GM23338 (cell line): ENCODE measurements around the gene UQCRC2. TPM values are rescaled to one million over a fixed set of nuclear protein-coding genes. Genes with fewer than 3 reads are reported as not detected.

Experiments
- ATAC-seq: fragments of 200-7000 bp; cut with Tn5 transposase; 3 replicates; pipeline ENCODE4 v1.9.1; 2020
- DNase-seq: peaks from one replicate; pipeline ENCODE4 v3.0.0-alpha.2; 2015; ENCODE audit warnings: low spot score
- H2AFZ ChIP-seq: fragments of 200-600 bp; sonication (generic); 2 replicates; pipeline ENCODE4 v1.8.0; 2016; ENCODE audit warnings: antibody characterized with exemption, mild to moderate bottlenecking, moderate library complexity
- H3F3A ChIP-seq: fragments of 200-600 bp; sonication (generic); replicated peaks from 2 replicates; pipeline ENCODE4 v1.8.0; 2017; ENCODE audit warnings: antibody characterized with exemption, mixed run types, low read depth
- H3K27ac ChIP-seq: fragments of 200-600 bp; sonication (generic); 2 replicates; pipeline ENCODE4 v1.6.1; 2016; ENCODE audit warnings: low read depth
- H3K27me3 ChIP-seq: fragments of 200-600 bp; sonication (generic); 2 replicates; pipeline ENCODE4 v1.8.0; 2016; ENCODE audit warnings: mild to moderate bottlenecking, mixed run types, moderate library complexity; ENCODE audit not compliant: insufficient read depth
- H3K36me3 ChIP-seq: fragments of 200-600 bp; sonication (generic); 2 replicates; pipeline ENCODE4 v1.8.0; 2016; ENCODE audit warnings: mild to moderate bottlenecking; ENCODE audit not compliant: insufficient read depth
- H3K4me1 ChIP-seq: fragments of 200-600 bp; sonication (generic); 2 replicates; pipeline ENCODE4 v1.8.0; 2016; ENCODE audit warnings: mild to moderate bottlenecking, moderate library complexity; ENCODE audit not compliant: insufficient read depth
- H3K4me2 ChIP-seq: fragments of 200-600 bp; sonication (generic); 2 replicates; pipeline ENCODE4 v1.7.1; 2017; ENCODE audit warnings: mixed run types
- H3K4me3 ChIP-seq: fragments of 200-600 bp; sonication (generic); 2 replicates; pipeline ENCODE4 v1.6.1; 2016; ENCODE audit warnings: mixed run types
- H3K79me2 ChIP-seq: fragments of 200-600 bp; sonication (generic); replicated peaks from 2 replicates; pipeline ENCODE4 v1.8.0; 2017; ENCODE audit warnings: mild to moderate bottlenecking; ENCODE audit not compliant: insufficient read depth
- H3K9me2 ChIP-seq: fragments of 200-600 bp; sonication (generic); 2 replicates; pipeline ENCODE4 v1.8.0; 2017; ENCODE audit not compliant: insufficient read depth
- H4K20me1 ChIP-seq: fragments of 200-600 bp; sonication (generic); replicated peaks from 2 replicates; pipeline ENCODE4 v1.8.0; 2017; ENCODE audit warnings: mild to moderate bottlenecking; ENCODE audit not compliant: insufficient read depth
- H3K27ac Mint-ChIP-seq: 2 replicates; pipeline ENCODE4 v1.8.0; 2020; ENCODE audit warnings: inconsistent platforms, mild to moderate bottlenecking, moderate library complexity, mixed read lengths
- H3K27me3 Mint-ChIP-seq: 3 replicates; pipeline ENCODE4 v1.8.0; 2022; ENCODE audit warnings: low read depth, mild to moderate bottlenecking, moderate library complexity, mixed read lengths, inconsistent platforms; ENCODE audit not compliant: insufficient read depth, poor library complexity
- H3K36me3 Mint-ChIP-seq: 3 replicates; pipeline ENCODE4 v1.8.0; 2021; ENCODE audit warnings: low read depth, mild to moderate bottlenecking, inconsistent platforms, moderate library complexity, mixed read lengths
- H3K4me1 Mint-ChIP-seq: 3 replicates; pipeline ENCODE4 v1.8.0; 2020; ENCODE audit warnings: mild to moderate bottlenecking, inconsistent platforms, mixed read lengths
- H3K4me3 Mint-ChIP-seq: 3 replicates; pipeline ENCODE4 v1.8.0; 2021; ENCODE audit warnings: moderate library complexity, mild to moderate bottlenecking, inconsistent platforms, mixed read lengths
- H3K9me3 Mint-ChIP-seq: 3 replicates; pipeline ENCODE4 v1.8.0; 2020; ENCODE audit warnings: moderate library complexity, mild to moderate bottlenecking, inconsistent platforms, mixed read lengths
- CREB1 ChIP-seq: fragments of 250-450 bp; sonication (Bioruptor Pico); IDR thresholded peaks from 2 replicates; pipeline ENCODE4 v1.5.0; 2020; ENCODE audit warnings: low read depth, mild to moderate bottlenecking, moderate library complexity
- EZH2 ChIP-seq: fragments of 200-600 bp; sonication (generic); IDR thresholded peaks from one replicate; pipeline ENCODE4 v1.8.0; 2017; ENCODE audit warnings: antibody characterized with exemption, mild to moderate bottlenecking, low read depth; ENCODE audit not compliant: unreplicated experiment
- EZH2phosphoT487 ChIP-seq: fragments of 200-600 bp; sonication (generic); IDR thresholded peaks from one replicate; pipeline ENCODE4 v1.8.1; 2018; ENCODE audit warnings: antibody characterized with exemption; ENCODE audit not compliant: unreplicated experiment
- NANOG ChIP-seq: IDR thresholded peaks from 2 replicates; pipeline ENCODE4 v1.6.1; 2016; ENCODE audit warnings: antibody characterized with exemption, borderline replicate concordance
- STAT1 ChIP-seq: IDR thresholded peaks from one replicate; pipeline ENCODE4 v1.6.1; 2016; ENCODE audit warnings: antibody characterized with exemption; ENCODE audit not compliant: unreplicated experiment
- ZNF114 ChIP-seq: fragments of 250-450 bp; sonication (Bioruptor Pico); IDR thresholded peaks from 2 replicates; pipeline ENCODE4 v1.5.0; 2020; ENCODE audit warnings: mild to moderate bottlenecking, moderate library complexity
- ZNF331 ChIP-seq: fragments of 250-450 bp; sonication (Bioruptor Pico); IDR thresholded peaks from 2 replicates; pipeline ENCODE4 v1.5.0; 2020; ENCODE audit warnings: low read depth, mild to moderate bottlenecking, moderate library complexity
- polyA plus RNA-seq: library from polyadenylated mRNA; unstranded; fragments of >200 nt; fragmentation: Nextera tagmentation; extraction: Ambion mirVana; gene quantifications from 2 replicates; pipeline ENCODE4 v1.2.1, GENCODE V29; 2016
- total RNA-seq: library from RNA; depleted of rRNA; stranded (reverse); fragments of >200 nt; shearing (Covaris generic); gene quantifications from 2 replicates; pipeline ENCODE4 v1.2.3, GENCODE V29; 2014
- TF ChIP-seq, protein P1 (sequence below), 2 experiments: fragments of 200-600 bp in 1 of 2; sonication (generic) in 1 of 2; conservative IDR thresholded peaks; 2 replicates each; pipeline versions ENCODE4 v1.5.1 to v1.6.1; 2016 to 2017; ENCODE audit warnings: antibody characterized with exemption in 2 of 2, low read depth in 2 of 2, mild to moderate bottlenecking in 2 of 2, moderate library complexity in 1 of 2
- TF ChIP-seq, protein P2 (sequence below): IDR thresholded peaks from 2 replicates; pipeline ENCODE4 v1.6.1; 2016; ENCODE audit warnings: antibody characterized with exemption
- TF ChIP-seq, protein P3 (sequence below): fragments of 250-450 bp; sonication (Bioruptor Pico); IDR thresholded peaks from 2 replicates; pipeline ENCODE4 v1.5.0; 2020; ENCODE audit warnings: mild to moderate bottlenecking, moderate library complexity
- TF ChIP-seq, protein P4 (sequence below): IDR thresholded peaks from one replicate; pipeline ENCODE4 v1.6.1; 2018; ENCODE audit warnings: antibody characterized with exemption; ENCODE audit not compliant: unreplicated experiment

Gene UQCRC2
- total and polyA plus RNA-seq, 2 experiments from 2014 or later, result 88.0 to 122 TPM

DNA sequence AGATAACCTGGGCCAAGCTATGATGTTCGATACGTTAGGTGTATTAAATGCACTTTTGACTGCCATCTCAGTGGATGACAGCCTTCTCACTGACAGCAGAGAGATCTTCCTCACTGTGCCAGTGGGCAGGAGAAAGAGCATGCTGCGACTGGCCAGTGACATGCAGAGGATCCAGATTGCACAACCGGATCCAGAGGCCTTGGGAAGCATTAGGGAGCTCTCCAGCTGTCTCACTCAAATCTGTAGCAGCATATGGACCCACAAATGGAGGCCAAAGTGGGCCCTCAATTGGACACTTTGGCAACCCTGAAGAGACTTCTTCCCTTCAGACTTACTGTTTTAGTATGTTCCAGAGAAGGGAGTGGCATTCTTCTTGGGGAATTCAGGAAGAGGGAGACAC, 26.9 kb downstream of the UQCRC2 start:
- Histone ChIP-seq H3K27me3 (no peaks in the 10 kb centered on the region), H3K4me3 (no peak overlapping the region), H3K79me2 (no peaks in the 10 kb centered on the region), H3K4me2 (no peak overlapping the region), H3K9me2 (no peaks in the 10 kb centered on the region), H3K36me3 (peaks cover 71% of the 10 kb centered on the region), H4K20me1 (0 out of 2 replicates have a peak, but pooled peaks cover 8% of the 10 kb centered on the region), H3K27ac (no peak overlapping the region), H3F3A (no peaks in the 10 kb centered on the region), H3K4me1 (no peaks in the 10 kb centered on the region; the same call in 1 of the 2 replicates), H2AFZ (no peak overlapping the region)
- Mint-ChIP-seq H3K4me3 (no peak overlapping the region), H3K4me1 (no peaks in the 10 kb centered on the region), H3K27me3 (no peaks in the 10 kb centered on the region), H3K9me3 (no peaks in the 10 kb centered on the region), H3K36me3 (peaks cover 65% of the 10 kb centered on the region), H3K27ac (no peak overlapping the region)
- TF ChIP-seq ZNF114, result no peak
- no peak for TF ChIP-seq CREB1
- TF ChIP-seq, protein P1, sequence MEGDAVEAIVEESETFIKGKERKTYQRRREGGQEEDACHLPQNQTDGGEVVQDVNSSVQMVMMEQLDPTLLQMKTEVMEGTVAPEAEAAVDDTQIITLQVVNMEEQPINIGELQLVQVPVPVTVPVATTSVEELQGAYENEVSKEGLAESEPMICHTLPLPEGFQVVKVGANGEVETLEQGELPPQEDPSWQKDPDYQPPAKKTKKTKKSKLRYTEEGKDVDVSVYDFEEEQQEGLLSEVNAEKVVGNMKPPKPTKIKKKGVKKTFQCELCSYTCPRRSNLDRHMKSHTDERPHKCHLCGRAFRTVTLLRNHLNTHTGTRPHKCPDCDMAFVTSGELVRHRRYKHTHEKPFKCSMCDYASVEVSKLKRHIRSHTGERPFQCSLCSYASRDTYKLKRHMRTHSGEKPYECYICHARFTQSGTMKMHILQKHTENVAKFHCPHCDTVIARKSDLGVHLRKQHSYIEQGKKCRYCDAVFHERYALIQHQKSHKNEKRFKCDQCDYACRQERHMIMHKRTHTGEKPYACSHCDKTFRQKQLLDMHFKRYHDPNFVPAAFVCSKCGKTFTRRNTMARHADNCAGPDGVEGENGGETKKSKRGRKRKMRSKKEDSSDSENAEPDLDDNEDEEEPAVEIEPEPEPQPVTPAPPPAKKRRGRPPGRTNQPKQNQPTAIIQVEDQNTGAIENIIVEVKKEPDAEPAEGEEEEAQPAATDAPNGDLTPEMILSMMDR (conservative IDR thresholded peaks at IDR 0.05; ENCODE audit: low read depth in 2 of 2), result no peak
- no peak for TF ChIP-seq STAT1
- no peak for TF ChIP-seq ZNF331
- TF ChIP-seq, protein P2, sequence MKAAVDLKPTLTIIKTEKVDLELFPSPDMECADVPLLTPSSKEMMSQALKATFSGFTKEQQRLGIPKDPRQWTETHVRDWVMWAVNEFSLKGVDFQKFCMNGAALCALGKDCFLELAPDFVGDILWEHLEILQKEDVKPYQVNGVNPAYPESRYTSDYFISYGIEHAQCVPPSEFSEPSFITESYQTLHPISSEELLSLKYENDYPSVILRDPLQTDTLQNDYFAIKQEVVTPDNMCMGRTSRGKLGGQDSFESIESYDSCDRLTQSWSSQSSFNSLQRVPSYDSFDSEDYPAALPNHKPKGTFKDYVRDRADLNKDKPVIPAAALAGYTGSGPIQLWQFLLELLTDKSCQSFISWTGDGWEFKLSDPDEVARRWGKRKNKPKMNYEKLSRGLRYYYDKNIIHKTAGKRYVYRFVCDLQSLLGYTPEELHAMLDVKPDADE, result no peak
- TF ChIP-seq EZH2, result no peak
- no peak for TF ChIP-seq NANOG
- TF ChIP-seq, protein P3, sequence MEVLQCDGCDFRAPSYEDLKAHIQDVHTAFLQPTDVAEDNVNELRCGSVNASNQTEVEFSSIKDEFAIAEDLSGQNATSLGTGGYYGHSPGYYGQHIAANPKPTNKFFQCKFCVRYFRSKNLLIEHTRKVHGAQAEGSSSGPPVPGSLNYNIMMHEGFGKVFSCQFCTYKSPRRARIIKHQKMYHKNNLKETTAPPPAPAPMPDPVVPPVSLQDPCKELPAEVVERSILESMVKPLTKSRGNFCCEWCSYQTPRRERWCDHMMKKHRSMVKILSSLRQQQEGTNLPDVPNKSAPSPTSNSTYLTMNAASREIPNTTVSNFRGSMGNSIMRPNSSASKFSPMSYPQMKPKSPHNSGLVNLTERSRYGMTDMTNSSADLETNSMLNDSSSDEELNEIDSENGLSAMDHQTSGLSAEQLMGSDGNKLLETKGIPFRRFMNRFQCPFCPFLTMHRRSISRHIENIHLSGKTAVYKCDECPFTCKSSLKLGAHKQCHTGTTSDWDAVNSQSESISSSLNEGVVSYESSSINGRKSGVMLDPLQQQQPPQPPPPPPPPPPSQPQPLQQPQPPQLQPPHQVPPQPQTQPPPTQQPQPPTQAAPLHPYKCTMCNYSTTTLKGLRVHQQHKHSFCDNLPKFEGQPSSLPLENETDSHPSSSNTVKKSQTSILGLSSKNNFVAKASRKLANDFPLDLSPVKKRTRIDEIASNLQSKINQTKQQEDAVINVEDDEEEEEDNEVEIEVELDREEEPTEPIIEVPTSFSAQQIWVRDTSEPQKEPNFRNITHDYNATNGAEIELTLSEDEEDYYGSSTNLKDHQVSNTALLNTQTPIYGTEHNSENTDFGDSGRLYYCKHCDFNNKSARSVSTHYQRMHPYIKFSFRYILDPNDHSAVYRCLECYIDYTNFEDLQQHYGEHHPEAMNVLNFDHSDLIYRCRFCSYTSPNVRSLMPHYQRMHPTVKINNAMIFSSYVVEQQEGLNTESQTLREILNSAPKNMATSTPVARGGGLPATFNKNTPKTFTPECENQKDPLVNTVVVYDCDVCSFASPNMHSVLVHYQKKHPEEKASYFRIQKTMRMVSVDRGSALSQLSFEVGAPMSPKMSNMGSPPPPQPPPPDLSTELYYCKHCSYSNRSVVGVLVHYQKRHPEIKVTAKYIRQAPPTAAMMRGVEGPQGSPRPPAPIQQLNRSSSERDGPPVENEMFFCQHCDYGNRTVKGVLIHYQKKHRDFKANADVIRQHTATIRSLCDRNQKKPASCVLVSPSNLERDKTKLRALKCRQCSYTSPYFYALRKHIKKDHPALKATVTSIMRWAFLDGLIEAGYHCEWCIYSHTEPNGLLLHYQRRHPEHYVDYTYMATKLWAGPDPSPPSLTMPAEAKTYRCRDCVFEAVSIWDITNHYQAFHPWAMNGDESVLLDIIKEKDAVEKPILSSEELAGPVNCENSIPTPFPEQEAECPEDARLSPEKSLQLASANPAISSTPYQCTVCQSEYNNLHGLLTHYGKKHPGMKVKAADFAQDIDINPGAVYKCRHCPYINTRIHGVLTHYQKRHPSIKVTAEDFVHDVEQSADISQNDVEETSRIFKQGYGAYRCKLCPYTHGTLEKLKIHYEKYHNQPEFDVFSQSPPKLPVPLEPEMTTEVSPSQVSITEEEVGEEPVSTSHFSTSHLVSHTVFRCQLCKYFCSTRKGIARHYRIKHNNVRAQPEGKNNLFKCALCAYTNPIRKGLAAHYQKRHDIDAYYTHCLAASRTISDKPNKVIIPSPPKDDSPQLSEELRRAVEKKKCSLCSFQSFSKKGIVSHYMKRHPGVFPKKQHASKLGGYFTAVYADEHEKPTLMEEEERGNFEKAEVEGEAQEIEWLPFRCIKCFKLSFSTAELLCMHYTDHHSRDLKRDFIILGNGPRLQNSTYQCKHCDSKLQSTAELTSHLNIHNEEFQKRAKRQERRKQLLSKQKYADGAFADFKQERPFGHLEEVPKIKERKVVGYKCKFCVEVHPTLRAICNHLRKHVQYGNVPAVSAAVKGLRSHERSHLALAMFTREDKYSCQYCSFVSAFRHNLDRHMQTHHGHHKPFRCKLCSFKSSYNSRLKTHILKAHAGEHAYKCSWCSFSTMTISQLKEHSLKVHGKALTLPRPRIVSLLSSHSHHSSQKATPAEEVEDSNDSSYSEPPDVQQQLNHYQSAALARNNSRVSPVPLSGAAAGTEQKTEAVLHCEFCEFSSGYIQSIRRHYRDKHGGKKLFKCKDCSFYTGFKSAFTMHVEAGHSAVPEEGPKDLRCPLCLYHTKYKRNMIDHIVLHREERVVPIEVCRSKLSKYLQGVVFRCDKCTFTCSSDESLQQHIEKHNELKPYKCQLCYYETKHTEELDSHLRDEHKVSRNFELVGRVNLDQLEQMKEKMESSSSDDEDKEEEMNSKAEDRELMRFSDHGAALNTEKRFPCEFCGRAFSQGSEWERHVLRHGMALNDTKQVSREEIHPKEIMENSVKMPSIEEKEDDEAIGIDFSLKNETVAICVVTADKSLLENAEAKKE (CRISPR knock-in tag), result no peak
- TF ChIP-seq, protein P4, sequence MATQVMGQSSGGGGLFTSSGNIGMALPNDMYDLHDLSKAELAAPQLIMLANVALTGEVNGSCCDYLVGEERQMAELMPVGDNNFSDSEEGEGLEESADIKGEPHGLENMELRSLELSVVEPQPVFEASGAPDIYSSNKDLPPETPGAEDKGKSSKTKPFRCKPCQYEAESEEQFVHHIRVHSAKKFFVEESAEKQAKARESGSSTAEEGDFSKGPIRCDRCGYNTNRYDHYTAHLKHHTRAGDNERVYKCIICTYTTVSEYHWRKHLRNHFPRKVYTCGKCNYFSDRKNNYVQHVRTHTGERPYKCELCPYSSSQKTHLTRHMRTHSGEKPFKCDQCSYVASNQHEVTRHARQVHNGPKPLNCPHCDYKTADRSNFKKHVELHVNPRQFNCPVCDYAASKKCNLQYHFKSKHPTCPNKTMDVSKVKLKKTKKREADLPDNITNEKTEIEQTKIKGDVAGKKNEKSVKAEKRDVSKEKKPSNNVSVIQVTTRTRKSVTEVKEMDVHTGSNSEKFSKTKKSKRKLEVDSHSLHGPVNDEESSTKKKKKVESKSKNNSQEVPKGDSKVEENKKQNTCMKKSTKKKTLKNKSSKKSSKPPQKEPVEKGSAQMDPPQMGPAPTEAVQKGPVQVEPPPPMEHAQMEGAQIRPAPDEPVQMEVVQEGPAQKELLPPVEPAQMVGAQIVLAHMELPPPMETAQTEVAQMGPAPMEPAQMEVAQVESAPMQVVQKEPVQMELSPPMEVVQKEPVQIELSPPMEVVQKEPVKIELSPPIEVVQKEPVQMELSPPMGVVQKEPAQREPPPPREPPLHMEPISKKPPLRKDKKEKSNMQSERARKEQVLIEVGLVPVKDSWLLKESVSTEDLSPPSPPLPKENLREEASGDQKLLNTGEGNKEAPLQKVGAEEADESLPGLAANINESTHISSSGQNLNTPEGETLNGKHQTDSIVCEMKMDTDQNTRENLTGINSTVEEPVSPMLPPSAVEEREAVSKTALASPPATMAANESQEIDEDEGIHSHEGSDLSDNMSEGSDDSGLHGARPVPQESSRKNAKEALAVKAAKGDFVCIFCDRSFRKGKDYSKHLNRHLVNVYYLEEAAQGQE, result no peak
- no peak for TF ChIP-seq EZH2phosphoT487
- ATAC-seq (no peak), DNase-seq (no peak)
